DOHH2 (cell line): ENCODE results near the gene SEC16A.

Experiments
- CTCF ChIP-seq: fragments of 200-600 bp; sonication (generic); IDR thresholded peaks from one replicate; pipeline ENCODE4 v1.5.1; 2014; ENCODE audit warnings: antibody characterized with exemption, mild to moderate bottlenecking, low read depth, low read length; ENCODE audit not compliant: poor library complexity, severe bottlenecking
- EZH2phosphoT487 ChIP-seq: fragments of 200-600 bp; sonication (generic); IDR thresholded peaks from 2 replicates; pipeline ENCODE4 v1.6.1; 2017; ENCODE audit warnings: borderline replicate concordance, mild to moderate bottlenecking, antibody characterized with exemption, low read length, moderate library complexity, mixed read lengths

- no peak for TF ChIP-seq CTCF
- no peak for TF ChIP-seq EZH2phosphoT487
These were observed 23.6 kb upstream of the SEC16A start for GRCh38 chr9:136506425-136506824.
